GM18867 (cell line): ENCODE data around the gene SLC28A1.
"Not testable (repeated sequence)": the region's sequence is repeated elsewhere in the genome, so short reads cannot be mapped to it uniquely, and the experiment has no call there.

Experiments used
- ATAC-seq: cut with Tn5 transposase; IDR thresholded peaks from one replicate; pipeline ENCODE4 v1.9.1; 2021; ENCODE audit warnings: mild to moderate bottlenecking, moderate library complexity; ENCODE audit not compliant: unreplicated experiment

Gene SLC28A1

GRCh38 chr15:84861781-84862180 lies 22.7 kb upstream of the SLC28A1 start:
- ATAC-seq: no peak

- ATAC-seq: no peak
Measured at GRCh38 chr15:84862214-84862975, 22.1 kb upstream of the SLC28A1 start.

- no peak for ATAC-seq
Measured at GRCh38 chr15:84863565-84864443, 20.7 kb upstream of the SLC28A1 start.

GRCh38 chr15:84864444-84864795 lies 20.0 kb upstream of the SLC28A1 start:
- ATAC-seq: no peak

GRCh38 chr15:84865074-84865569 lies 19.3 kb upstream of the SLC28A1 start:
- ATAC-seq: no peak

GRCh38 chr15:84868037-84868880 lies 16.2 kb upstream of the SLC28A1 start:
- no peak for ATAC-seq

GRCh38 chr15:84869510-84869909 lies 15.0 kb upstream of the SLC28A1 start:
- no peak for ATAC-seq

GRCh38 chr15:84871428-84871985 lies 13.0 kb upstream of the SLC28A1 start:
- no peak for ATAC-seq

GRCh38 chr15:84872009-84872910 lies 12.2 kb upstream of the SLC28A1 start:
- ATAC-seq: no peak

GRCh38 chr15:84873997-84874396 lies 10.5 kb upstream of the SLC28A1 start:
- ATAC-seq: no peak

- no peak for ATAC-seq
Measured at GRCh38 chr15:84874981-84875699, 9.3 kb upstream of the SLC28A1 start.

- no peak for ATAC-seq
Measured at GRCh38 chr15:84876269-84876668, 8.2 kb upstream of the SLC28A1 start.

- not testable (repeated sequence) for ATAC-seq
Measured at GRCh38 chr15:84877701-84878100, 6.8 kb upstream of the SLC28A1 start.

- ATAC-seq: no peak
Measured at GRCh38 chr15:84878504-84878903, 6.0 kb upstream of the SLC28A1 start.

GRCh38 chr15:84879088-84879780 lies 5.2 kb upstream of the SLC28A1 start:
- ATAC-seq: no peak

- no peak for ATAC-seq
Measured at GRCh38 chr15:84880007-84880406, 4.5 kb upstream of the SLC28A1 start.

- ATAC-seq: no peak
Measured at GRCh38 chr15:84880822-84881519, 3.5 kb upstream of the SLC28A1 start.

- ATAC-seq: no peak
Measured at GRCh38 chr15:84881520-84881830, 3.0 kb upstream of the SLC28A1 start.
